Sigmoid colon (tissue), 4 donors: ENCODE data around the gene NTN3.

Experiments
- EP300 ChIP-seq, 4 donors: sonication (generic); formaldehyde crosslinking; IDR thresholded peaks; one replicate each; pipeline ENCODE4 v1.6.1; 2017; ENCODE audit warnings: antibody characterized with exemption in 4 of 4
- POLR2A ChIP-seq, 2 donors: fragments of 450-650 bp; IDR thresholded peaks; one replicate each; pipeline ENCODE4 v1.6.1; 2016; ENCODE audit warnings: antibody characterized with exemption in 2 of 2, mild to moderate bottlenecking in 2 of 2, moderate library complexity in 2 of 2
- POLR2AphosphoS5 ChIP-seq, 4 donors: sonication (generic); formaldehyde crosslinking; IDR thresholded peaks; one replicate each; pipeline ENCODE4 v1.6.1; 2017; ENCODE audit warnings: antibody characterized with exemption in 4 of 4

DNA sequence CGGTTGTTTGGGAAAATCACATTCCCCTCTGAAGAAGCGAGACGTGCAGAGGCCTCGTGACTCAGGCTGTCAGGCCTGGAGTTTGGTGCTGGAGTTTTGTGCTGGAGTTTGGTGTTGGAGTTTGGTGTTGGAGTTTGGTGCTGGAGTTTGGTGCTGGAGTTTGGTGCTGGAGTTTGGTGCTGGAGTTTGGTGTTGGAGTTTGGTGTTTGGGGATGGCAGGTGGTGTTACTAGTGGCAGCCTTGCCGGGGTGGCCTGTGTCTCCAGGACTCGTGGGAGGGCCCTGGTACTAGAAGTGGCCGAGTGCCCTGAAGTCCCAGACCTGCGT, 16.4 kb downstream of the NTN3 start:
- TF ChIP-seq POLR2A (IDR thresholded peaks at IDR 0.05) (no peak), POLR2AphosphoS5 (IDR thresholded peaks at IDR 0.05) (no peak), EP300 (IDR thresholded peaks at IDR 0.05) (no peak)
